WTC11 (cell line): ENCODE results near the gene DPYSL4. TPM values are rescaled to one million over a fixed set of nuclear protein-coding genes. Genes with fewer than 3 reads are reported as not detected.

Source experiments
- ATAC-seq: fragments of 200-7000 bp; cut with Tn5 transposase; 2 replicates; pipeline ENCODE4 v1.10.0; 2021; ENCODE audit warnings: mild to moderate bottlenecking, moderate library complexity
- CTCF ChIA-PET: fragments of 300-600 bp; sonication (Branson Sonifier 250); formaldehyde crosslinking; loops from one replicate; lab custom pipeline; 2021; ENCODE audit warnings: antibody characterized with exemption; lab: Charles Lee
- POLR2A ChIA-PET: fragments of 350-600 bp; sonication (Branson Sonifier 250); formaldehyde crosslinking; loops from one replicate; lab custom pipeline; 2021; ENCODE audit warnings: antibody characterized with exemption; lab: Charles Lee
- DNase-seq: peaks from one replicate; pipeline ENCODE4 v3.0.0; 2021; ENCODE audit warnings: low spot score
- H3K27ac Mint-ChIP-seq: 2 replicates; pipeline ENCODE4 v1.8.0; 2021; ENCODE audit warnings: mixed read lengths
- H3K27me3 Mint-ChIP-seq: 2 replicates; pipeline ENCODE4 v1.8.0; 2021; ENCODE audit warnings: low read depth, mild to moderate bottlenecking, moderate library complexity, mixed read lengths
- H3K36me3 Mint-ChIP-seq: 2 replicates; pipeline ENCODE4 v1.8.0; 2021; ENCODE audit warnings: mixed read lengths
- H3K4me1 Mint-ChIP-seq: 2 replicates; pipeline ENCODE4 v1.8.0; 2022; ENCODE audit warnings: mixed read lengths
- H3K4me3 Mint-ChIP-seq: 2 replicates; pipeline ENCODE4 v1.8.0; 2021; ENCODE audit warnings: mild to moderate bottlenecking, moderate library complexity, mixed read lengths
- H3K9me3 Mint-ChIP-seq: 2 replicates; pipeline ENCODE4 v1.8.0; 2021; ENCODE audit warnings: mixed read lengths
- MYBL2 ChIP-seq: sonication (generic); formaldehyde crosslinking; IDR thresholded peaks from 2 replicates; pipeline ENCODE4 v1.8.1; 2023; ENCODE audit warnings: mild to moderate bottlenecking, moderate library complexity, missing genetic modification reagents
- TEAD4 ChIP-seq: sonication (generic); formaldehyde crosslinking; IDR thresholded peaks from 2 replicates; pipeline ENCODE4 v1.8.0; 2022; ENCODE audit warnings: mild to moderate bottlenecking, missing genetic modification reagents
- TP53 ChIP-seq: sonication (generic); formaldehyde crosslinking; IDR thresholded peaks from 2 replicates; pipeline ENCODE4 v1.8.1; 2023; ENCODE audit warnings: mild to moderate bottlenecking, missing genetic modification reagents
- total RNA-seq: library from RNA; stranded (reverse); gene quantifications from 3 replicates; pipeline ENCODE4 v1.2.3, GENCODE V29; 2021
- TF ChIP-seq, protein P1 (sequence below): fragments of 250-450 bp; sonication (Bioruptor Pico); conservative IDR thresholded peaks from 2 replicates; pipeline ENCODE4 v1.9.0; 2021; ENCODE audit warnings: mild to moderate bottlenecking
- TF ChIP-seq, protein P2 (sequence below): sonication (generic); formaldehyde crosslinking; IDR thresholded peaks from 2 replicates; pipeline ENCODE4 v1.8.0; 2023; ENCODE audit warnings: missing genetic modification reagents
- TF ChIP-seq, protein P3 (sequence below): sonication (generic); formaldehyde crosslinking; IDR thresholded peaks from 2 replicates; pipeline ENCODE4 v1.8.0; 2023; ENCODE audit warnings: missing genetic modification reagents, mild to moderate bottlenecking, borderline replicate concordance

The DPYSL4 gene
- total RNA-seq, 1 experiment from 2014 or later, result 17.0 TPM

DNA sequence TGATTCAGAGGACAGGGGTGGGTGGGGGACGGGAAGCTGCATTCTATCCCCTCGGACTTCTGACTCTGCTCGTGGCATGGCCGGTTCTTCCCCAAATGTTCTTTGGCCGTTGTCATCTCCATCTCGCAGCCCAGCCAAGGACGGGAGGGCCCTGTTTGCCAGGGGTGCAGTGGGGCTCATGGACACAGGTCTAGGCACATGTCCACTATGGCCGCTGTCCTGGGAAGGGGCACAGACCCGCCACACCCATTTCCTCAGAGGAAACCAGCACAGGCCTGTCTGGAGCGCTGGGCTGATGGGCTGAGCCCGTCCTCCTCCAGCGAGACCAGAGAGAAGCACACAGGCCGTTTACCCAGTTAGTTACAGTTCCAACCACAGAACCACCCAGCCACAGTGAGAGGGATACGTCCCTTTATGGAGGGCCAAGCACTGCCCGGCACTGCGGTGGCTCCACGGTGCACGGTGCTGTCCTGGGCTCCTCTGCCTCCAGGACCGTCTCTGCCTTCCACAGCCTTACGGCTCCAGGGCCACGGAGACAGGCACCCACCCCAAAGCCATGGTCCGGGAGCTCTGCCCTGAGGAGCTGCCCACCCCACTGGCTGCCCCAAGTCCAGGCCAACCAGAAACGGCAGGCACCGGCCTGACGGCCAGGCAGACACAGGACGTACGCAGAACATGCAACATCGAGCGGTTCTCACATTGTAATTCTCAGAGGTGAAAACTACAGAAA lies 20.2 kb downstream of the DPYSL4 start (continued):
- TF ChIP-seq, protein P1, sequence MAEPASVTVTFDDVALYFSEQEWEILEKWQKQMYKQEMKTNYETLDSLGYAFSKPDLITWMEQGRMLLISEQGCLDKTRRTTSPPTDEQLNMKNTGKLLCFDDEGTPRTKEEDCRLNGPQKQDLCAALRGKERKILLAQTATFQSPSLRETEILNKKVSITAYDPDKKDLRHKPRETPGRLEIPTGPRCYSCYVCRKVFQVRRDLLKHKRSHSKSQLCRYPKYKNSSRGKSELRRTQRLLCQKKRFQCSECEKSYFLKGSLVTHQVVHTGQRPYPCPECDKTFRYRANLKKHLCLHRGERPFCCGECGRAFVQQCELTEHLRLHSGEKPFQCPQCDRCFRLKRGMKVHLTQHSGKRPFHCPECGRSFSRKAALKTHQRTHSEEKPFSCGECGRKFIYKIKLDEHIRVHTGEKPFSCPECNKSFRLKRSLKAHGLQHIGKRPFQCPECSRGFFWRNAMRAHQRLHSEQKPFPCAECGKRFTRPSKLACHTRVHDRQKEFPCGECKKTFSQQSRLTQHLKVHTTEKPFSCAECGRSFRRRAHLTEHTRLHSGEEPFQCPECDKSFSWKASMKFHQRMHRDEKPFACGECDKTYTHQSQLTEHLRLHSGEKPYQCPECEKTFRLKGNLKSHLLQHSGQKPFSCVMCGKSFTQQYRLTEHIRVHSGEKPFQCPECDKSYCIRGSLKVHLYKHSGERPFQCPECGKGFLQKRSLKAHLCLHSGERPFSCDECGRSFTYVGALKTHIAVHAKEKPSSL, result no peak

DNA sequence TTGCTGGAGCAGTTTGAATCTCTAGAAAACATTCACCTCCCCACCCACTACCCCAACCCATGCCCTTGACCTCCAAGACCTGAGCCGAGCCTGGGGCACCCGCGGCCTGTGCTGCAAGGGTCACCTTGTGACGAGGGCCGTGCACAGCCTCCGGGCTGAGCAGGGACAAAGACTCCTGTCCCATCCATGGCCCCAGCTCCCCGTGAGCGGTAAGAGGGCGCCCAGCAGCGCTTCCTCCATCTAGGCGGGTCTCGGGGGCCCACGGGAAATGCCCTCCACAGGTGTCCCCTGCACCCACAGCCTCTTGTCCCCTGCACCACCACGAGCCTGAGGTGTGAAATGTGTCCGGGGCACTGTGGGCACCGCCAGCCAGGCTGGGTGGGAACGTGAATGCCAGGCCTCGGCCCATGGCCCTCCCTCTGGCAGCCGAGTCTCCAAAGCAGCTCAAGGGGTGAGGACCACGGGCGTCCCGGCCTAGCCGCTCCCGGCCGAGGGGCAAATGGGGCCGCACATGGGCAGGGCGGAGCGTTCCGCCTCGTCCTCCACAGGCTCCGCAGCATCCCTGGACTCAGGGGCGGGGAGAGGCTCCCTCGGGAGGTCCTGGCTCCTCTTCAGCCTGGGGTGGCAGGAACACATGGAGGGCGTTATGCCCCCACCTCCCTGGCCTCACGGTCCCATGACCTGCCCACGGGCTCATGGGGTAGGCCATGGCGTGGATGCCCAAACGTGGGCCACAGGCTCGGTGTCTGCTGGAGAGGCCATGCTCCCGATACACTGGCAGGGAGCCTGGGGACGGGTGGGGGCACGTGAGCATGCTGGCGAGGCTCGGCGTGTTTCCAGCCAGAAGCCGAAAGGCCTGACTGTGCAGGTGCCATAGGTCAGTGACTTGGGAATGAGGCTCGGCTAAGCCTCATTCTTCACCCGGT lies 21.1 kb downstream of the DPYSL4 start:
- no peak for DNase-seq
- ChIA-PET CTCF (interaction anchor here (1.4 kb wide), 1 partner anchor 12 kb away, joined by 3 read pairs; no protein-coding TSS in a partner anchor), POLR2A (no interaction called here)
- no peak for ATAC-seq
- H3K27ac Mint-ChIP-seq, result no peak overlapping the region
- no peaks in the 10 kb centered on the region for H3K36me3 Mint-ChIP-seq
- no peaks in the 10 kb centered on the region for H3K9me3 Mint-ChIP-seq
- no peaks in the 10 kb centered on the region for H3K27me3 Mint-ChIP-seq
- TF ChIP-seq TP53 (CRISPR knock-in tag), result no peak
- no peak for TF ChIP-seq MYBL2 (CRISPR knock-in tag)
- H3K4me1 Mint-ChIP-seq, result no peaks in the 10 kb centered on the region
- no peak overlapping the region for H3K4me3 Mint-ChIP-seq

DNA sequence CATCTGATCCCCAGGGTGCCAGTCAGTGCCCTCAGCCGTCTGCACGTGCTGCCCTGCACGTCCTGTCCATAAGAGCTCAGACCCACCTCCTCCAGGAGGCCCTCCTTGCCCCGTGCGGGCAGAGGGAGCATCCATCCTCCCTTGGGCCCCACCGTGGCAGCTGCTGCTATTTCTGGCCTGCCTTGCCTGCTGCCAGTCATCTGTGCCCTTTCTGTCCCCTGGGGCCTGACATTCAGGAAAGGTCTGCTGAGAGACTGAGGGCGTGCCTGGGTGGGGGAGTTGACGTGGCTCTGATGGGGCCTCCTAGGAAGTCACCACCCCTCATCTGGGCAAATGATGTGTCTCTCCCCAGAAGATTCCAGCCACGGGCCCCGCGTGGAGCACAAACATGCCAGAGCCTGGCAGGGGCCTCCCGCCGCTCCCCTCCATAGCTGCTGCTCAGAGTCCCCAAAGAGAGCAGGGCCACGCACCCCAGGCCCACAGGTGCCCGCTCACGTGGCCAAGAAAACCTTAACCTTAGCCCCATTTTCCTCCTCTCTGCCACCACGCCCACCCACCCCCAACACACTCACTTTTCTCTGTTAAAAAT lies 21.8 kb downstream of the DPYSL4 start:
- Mint-ChIP-seq H3K36me3 (peaks cover 3% of the 10 kb centered on the region), H3K4me3 (no peak overlapping the region), H3K4me1 (no peaks in the 10 kb centered on the region), H3K9me3 (peaks cover 3% of the 10 kb centered on the region), H3K27me3 (peaks cover under 1% of the 10 kb centered on the region; the same call in 1 of the 2 replicates), H3K27ac (no peak overlapping the region)
- CTCF ChIA-PET, result no interaction called here
- no peak for DNase-seq
- ATAC-seq, result no peak
- no peak for TF ChIP-seq TEAD4 (CRISPR knock-in tag)
- TF ChIP-seq, protein P2, sequence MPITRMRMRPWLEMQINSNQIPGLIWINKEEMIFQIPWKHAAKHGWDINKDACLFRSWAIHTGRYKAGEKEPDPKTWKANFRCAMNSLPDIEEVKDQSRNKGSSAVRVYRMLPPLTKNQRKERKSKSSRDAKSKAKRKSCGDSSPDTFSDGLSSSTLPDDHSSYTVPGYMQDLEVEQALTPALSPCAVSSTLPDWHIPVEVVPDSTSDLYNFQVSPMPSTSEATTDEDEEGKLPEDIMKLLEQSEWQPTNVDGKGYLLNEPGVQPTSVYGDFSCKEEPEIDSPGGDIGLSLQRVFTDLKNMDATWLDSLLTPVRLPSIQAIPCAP (CRISPR knock-in tag), result 0 out of 2 replicates have a peak, but pooled peaks have one; percentile 26
- POLR2A ChIA-PET, result no interaction called here

DNA sequence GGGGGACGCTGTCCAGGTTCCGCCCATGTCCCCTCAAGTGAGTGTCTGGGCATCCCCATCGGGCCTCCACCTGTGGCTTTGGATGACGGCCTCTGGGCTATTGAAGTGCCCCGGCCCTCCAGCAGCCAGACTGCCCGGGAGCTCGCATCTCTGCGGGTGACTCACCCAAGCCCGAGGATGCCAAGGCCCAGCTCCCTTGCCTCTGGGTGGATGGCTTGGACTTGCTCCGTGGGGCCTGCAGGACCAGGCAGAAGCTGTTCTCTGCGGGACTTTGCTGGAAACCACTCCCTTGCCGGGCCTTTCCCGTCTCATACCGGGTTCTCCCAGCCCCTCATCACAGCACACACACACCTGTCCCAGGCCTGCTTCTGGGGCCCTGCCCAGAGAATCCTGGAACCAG lies 22.4 kb downstream of the DPYSL4 start:
- CTCF ChIA-PET, result no interaction called here
- Mint-ChIP-seq H3K9me3 (peaks cover 9% of the 10 kb centered on the region), H3K36me3 (peaks cover 8% of the 10 kb centered on the region), H3K27ac (no peak overlapping the region), H3K27me3 (peaks cover 2% of the 10 kb centered on the region; the same call in 1 of the 2 replicates), H3K4me3 (no peak overlapping the region), H3K4me1 (no peaks in the 10 kb centered on the region)
- POLR2A ChIA-PET, result no interaction called here
- TF ChIP-seq, protein P3, sequence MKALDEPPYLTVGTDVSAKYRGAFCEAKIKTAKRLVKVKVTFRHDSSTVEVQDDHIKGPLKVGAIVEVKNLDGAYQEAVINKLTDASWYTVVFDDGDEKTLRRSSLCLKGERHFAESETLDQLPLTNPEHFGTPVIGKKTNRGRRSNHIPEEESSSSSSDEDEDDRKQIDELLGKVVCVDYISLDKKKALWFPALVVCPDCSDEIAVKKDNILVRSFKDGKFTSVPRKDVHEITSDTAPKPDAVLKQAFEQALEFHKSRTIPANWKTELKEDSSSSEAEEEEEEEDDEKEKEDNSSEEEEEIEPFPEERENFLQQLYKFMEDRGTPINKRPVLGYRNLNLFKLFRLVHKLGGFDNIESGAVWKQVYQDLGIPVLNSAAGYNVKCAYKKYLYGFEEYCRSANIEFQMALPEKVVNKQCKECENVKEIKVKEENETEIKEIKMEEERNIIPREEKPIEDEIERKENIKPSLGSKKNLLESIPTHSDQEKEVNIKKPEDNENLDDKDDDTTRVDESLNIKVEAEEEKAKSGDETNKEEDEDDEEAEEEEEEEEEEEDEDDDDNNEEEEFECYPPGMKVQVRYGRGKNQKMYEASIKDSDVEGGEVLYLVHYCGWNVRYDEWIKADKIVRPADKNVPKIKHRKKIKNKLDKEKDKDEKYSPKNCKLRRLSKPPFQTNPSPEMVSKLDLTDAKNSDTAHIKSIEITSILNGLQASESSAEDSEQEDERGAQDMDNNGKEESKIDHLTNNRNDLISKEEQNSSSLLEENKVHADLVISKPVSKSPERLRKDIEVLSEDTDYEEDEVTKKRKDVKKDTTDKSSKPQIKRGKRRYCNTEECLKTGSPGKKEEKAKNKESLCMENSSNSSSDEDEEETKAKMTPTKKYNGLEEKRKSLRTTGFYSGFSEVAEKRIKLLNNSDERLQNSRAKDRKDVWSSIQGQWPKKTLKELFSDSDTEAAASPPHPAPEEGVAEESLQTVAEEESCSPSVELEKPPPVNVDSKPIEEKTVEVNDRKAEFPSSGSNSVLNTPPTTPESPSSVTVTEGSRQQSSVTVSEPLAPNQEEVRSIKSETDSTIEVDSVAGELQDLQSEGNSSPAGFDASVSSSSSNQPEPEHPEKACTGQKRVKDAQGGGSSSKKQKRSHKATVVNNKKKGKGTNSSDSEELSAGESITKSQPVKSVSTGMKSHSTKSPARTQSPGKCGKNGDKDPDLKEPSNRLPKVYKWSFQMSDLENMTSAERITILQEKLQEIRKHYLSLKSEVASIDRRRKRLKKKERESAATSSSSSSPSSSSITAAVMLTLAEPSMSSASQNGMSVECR (CRISPR knock-in tag), result no peak
- ATAC-seq (no peak), DNase-seq (no peak)
